SU-DHL-6 (cell line): ENCODE results near the gene CBX6.

Source experiments
- EZH2phosphoT487 ChIP-seq: fragments of 200-600 bp; sonication (generic), shearing (Covaris generic); conservative IDR thresholded peaks from 2 replicates; pipeline ENCODE4 v1.6.1; 2018; ENCODE audit warnings: mild to moderate bottlenecking, antibody characterized with exemption, low read length, moderate library complexity, mixed read lengths
- TF ChIP-seq, protein P1 (sequence below): fragments of 200-600 bp; sonication (generic); IDR thresholded peaks from one replicate; pipeline ENCODE4 v1.5.1; 2017; ENCODE audit warnings: antibody characterized with exemption, mild to moderate bottlenecking, low read length, moderate library complexity; ENCODE audit not compliant: insufficient read depth, poor library complexity, severe bottlenecking

DNA sequence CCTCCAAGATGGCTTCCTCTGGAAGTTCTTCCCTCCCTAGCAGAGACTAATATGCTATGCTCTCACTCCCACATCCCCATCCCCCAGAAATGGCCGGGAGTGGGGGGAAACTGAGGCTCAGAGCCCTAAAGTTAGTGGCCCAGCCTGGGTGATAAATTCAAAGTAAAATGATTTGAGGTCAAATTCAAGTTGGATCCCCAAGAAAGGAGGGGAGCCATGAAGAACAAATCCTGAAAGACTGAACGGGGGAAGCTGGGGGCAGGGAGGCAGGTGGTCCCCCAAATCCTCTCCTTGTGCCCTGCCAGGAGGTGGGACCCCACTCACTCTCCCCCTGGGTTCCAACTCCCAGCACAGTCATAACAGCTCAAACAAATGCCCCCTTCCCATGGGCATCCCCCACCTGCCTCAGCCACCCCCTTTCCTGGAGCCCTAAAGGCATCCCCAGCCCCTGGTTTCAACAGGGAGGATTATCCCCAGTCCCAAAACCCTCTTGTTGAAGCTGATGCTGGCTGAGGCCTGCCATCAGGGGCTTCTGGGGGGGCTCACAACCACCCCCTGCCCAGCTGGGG is 1.1 kb downstream of the CBX6 start:
- TF ChIP-seq, protein P1, sequence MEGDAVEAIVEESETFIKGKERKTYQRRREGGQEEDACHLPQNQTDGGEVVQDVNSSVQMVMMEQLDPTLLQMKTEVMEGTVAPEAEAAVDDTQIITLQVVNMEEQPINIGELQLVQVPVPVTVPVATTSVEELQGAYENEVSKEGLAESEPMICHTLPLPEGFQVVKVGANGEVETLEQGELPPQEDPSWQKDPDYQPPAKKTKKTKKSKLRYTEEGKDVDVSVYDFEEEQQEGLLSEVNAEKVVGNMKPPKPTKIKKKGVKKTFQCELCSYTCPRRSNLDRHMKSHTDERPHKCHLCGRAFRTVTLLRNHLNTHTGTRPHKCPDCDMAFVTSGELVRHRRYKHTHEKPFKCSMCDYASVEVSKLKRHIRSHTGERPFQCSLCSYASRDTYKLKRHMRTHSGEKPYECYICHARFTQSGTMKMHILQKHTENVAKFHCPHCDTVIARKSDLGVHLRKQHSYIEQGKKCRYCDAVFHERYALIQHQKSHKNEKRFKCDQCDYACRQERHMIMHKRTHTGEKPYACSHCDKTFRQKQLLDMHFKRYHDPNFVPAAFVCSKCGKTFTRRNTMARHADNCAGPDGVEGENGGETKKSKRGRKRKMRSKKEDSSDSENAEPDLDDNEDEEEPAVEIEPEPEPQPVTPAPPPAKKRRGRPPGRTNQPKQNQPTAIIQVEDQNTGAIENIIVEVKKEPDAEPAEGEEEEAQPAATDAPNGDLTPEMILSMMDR: no peak
- TF ChIP-seq EZH2phosphoT487: no peak
